DND-41 (cell line): ENCODE results near the gene PAPPA.

ENCODE experiments used
- ATAC-seq: fragments of 200-7000 bp; cut with Tn5 transposase; 3 replicates; pipeline ENCODE4 v1.9.1; 2021; ENCODE audit warnings: low read depth; ENCODE audit not compliant: insufficient read depth
- DNase-seq: peaks from one replicate; pipeline ENCODE4 v3.0.0-alpha.2; 2020
- H2AFZ ChIP-seq: 2 replicates; pipeline ENCODE4 v1.6.0; 2012; ENCODE audit warnings: low read depth, low read length
- H3K27ac ChIP-seq: 2 replicates; pipeline ENCODE4 v1.5.1; 2012; ENCODE audit warnings: low read length, inconsistent platforms
- H3K27me3 ChIP-seq: fragments of 200-600 bp; sonication (generic); 2 replicates; pipeline ENCODE4 v1.6.0; 2012; ENCODE audit warnings: low read length, mild to moderate bottlenecking, inconsistent platforms; ENCODE audit not compliant: insufficient read depth, poor library complexity
- H3K36me3 ChIP-seq: 2 replicates; pipeline ENCODE4 v1.5.1; 2012; ENCODE audit warnings: low read length, inconsistent platforms; ENCODE audit not compliant: insufficient read depth
- H3K4me1 ChIP-seq: 2 replicates; pipeline ENCODE4 v1.5.1; 2012; ENCODE audit warnings: mild to moderate bottlenecking, low read length; ENCODE audit not compliant: insufficient read depth
- H3K4me2 ChIP-seq: 2 replicates; pipeline ENCODE4 v1.6.0; 2012; ENCODE audit warnings: mild to moderate bottlenecking, moderate library complexity, low read length, inconsistent platforms; ENCODE audit not compliant: insufficient read depth
- H3K4me3 ChIP-seq, 2 experiments: fragments of 200-600 bp in 1 of 2; shearing (Covaris generic) in 1 of 2; 2 replicates each; pipeline ENCODE4 v1.5.1; 2012 to 2016; ENCODE audit warnings: inconsistent platforms in 2 of 2, low read length in 2 of 2, mild to moderate bottlenecking in 2 of 2, low read depth in 1 of 2, moderate library complexity in 1 of 2
- H3K79me2 ChIP-seq: 2 replicates; pipeline ENCODE4 v1.6.0; 2012; ENCODE audit warnings: low read length, inconsistent platforms; ENCODE audit not compliant: insufficient read depth
- H3K9ac ChIP-seq: 2 replicates; pipeline ENCODE4 v1.6.0; 2012; ENCODE audit warnings: low read depth, mild to moderate bottlenecking, inconsistent platforms, low read length, moderate library complexity
- H3K9me3 ChIP-seq: 2 replicates; pipeline ENCODE4 v1.5.1; 2012; ENCODE audit warnings: low read length, moderate library complexity, mild to moderate bottlenecking, inconsistent platforms; ENCODE audit not compliant: insufficient read depth, severe bottlenecking
- H4K20me1 ChIP-seq: 2 replicates; pipeline ENCODE4 v1.6.0; 2012; ENCODE audit warnings: low read length; ENCODE audit not compliant: insufficient read depth
- EZH2 ChIP-seq: IDR thresholded peaks from 3 replicates; pipeline ENCODE4 v1.6.1; 2012; ENCODE audit warnings: borderline replicate concordance, low read depth, mild to moderate bottlenecking, moderate library complexity, low read length, inconsistent platforms; ENCODE audit not compliant: severe bottlenecking
- TF ChIP-seq, protein P1 (sequence below): IDR thresholded peaks from 2 replicates; pipeline ENCODE4 v1.5.1; 2012; ENCODE audit warnings: borderline replicate concordance, low read length, moderate library complexity, mild to moderate bottlenecking; ENCODE audit not compliant: poor library complexity, severe bottlenecking; ENCODE audit errors: extremely low read depth

PAPPA gene

DNA sequence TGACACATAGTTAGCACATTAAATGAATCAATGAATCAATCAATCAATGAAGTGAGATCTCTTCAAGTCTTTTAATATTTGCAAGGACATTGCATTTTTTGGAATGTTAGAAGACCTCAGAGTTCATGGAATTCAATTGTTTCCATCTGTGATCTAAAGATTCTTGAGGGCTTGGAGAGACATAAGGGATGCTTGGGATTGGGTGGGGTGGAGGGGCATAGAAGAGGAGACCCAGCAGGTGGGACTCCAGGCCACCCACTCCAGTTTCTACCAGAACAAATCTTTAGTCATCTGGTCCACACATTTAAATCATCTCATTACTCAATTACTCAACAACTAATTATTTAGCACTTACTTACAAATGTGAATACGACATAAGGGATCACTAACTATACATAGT is 282.5 kb downstream of the PAPPA start:
- DNase-seq (no peak), ATAC-seq (no peak)
- Histone ChIP-seq H4K20me1 (no peaks in the 10 kb centered on the region), H3K4me3 (no peak overlapping the region), H3K36me3 (no peaks in the 10 kb centered on the region), H3K4me1 (no peaks in the 10 kb centered on the region), H3K79me2 (no peaks in the 10 kb centered on the region), H2AFZ (no peak overlapping the region), H3K9ac (no peak overlapping the region), H3K4me2 (no peak overlapping the region), H3K9me3 (no peaks in the 10 kb centered on the region), H3K27me3 (no peaks in the 10 kb centered on the region), H3K27ac (no peak overlapping the region)
- TF ChIP-seq EZH2, result no peak
- TF ChIP-seq, protein P1, sequence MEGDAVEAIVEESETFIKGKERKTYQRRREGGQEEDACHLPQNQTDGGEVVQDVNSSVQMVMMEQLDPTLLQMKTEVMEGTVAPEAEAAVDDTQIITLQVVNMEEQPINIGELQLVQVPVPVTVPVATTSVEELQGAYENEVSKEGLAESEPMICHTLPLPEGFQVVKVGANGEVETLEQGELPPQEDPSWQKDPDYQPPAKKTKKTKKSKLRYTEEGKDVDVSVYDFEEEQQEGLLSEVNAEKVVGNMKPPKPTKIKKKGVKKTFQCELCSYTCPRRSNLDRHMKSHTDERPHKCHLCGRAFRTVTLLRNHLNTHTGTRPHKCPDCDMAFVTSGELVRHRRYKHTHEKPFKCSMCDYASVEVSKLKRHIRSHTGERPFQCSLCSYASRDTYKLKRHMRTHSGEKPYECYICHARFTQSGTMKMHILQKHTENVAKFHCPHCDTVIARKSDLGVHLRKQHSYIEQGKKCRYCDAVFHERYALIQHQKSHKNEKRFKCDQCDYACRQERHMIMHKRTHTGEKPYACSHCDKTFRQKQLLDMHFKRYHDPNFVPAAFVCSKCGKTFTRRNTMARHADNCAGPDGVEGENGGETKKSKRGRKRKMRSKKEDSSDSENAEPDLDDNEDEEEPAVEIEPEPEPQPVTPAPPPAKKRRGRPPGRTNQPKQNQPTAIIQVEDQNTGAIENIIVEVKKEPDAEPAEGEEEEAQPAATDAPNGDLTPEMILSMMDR, result no peak

DNA sequence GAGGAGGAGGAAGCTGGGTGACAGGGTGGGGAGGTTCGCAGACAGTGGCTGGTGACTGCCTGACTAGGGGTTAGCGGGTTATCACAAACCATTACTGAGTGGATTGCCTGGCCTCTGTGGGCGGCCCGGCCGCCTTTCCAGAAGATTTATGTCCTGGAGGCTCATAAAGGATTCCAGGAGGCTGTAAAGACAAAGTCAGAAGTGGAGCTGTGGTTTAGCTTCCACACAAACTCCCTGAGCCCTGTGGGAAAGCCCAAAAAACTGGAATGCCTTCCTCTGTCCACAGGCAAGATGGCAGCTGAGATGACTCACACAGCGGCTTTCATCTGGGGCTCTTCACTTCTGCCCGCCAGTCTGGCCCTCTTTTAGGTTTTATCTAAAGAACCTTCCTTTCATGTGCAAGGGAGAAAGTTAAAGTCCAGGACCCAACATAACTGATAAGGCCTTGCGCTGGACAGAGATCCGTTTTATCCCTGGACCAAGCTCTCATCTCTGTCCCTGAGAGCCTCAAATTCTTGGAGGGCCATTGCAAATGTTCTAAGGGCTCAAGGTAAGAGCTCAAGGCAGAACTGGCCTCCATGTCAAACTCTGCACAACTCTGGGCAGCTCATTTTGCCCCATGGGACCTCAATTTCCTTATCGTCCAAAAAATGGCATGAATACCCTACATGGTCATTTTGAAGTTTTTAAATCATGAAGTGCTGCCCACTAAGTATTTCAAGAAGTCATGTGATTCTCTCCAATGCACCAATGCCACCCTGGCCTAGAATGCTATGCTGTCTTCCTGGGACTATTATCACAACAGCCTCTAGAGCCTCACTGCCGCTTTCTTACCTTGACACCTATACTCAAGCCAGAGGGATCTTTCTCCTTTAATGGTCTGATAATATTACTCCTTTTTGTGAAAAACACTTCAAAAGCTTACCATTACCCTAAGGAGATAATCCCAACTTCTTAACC is 284.1 kb downstream of the PAPPA start:
- Histone ChIP-seq H3K9ac (no peak overlapping the region), H3K27ac (no peak overlapping the region), H4K20me1 (no peaks in the 10 kb centered on the region), H3K36me3 (no peaks in the 10 kb centered on the region), H3K27me3 (no peaks in the 10 kb centered on the region), H3K4me3 (no peak overlapping the region), H3K4me1 (no peaks in the 10 kb centered on the region), H3K4me2 (no peak overlapping the region), H3K79me2 (no peaks in the 10 kb centered on the region), H3K9me3 (no peaks in the 10 kb centered on the region), H2AFZ (no peak overlapping the region)
- no peak for ATAC-seq
- no peak for DNase-seq
- TF ChIP-seq, protein P1, result no peak
- TF ChIP-seq EZH2, result no peak

DNA sequence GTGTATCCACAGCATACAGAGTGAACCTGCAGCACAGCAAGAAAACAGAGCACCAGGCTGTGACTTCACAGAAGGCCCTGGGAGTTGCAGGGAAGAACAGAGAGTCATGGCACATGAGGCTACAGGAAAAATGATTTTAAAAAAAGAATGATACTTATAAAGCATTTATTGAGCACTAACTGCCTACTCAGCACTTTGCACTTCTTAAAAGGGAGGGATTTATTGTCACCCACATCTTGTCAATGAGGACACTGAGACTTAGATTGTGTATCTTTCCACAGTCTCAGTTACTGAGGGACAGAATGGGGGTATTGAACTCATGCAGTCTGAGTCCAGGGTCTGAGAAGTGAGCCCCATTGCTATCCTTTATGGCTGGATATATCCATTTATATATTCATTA is 288.9 kb downstream of the PAPPA start:
- Histone ChIP-seq H3K27me3 (no peaks in the 10 kb centered on the region), H3K4me1 (no peaks in the 10 kb centered on the region), H3K79me2 (no peaks in the 10 kb centered on the region), H3K4me2 (no peak overlapping the region), H3K36me3 (no peaks in the 10 kb centered on the region), H3K27ac (no peak overlapping the region), H3K9ac (no peak overlapping the region), H3K4me3 (no peak overlapping the region), H2AFZ (no peak overlapping the region), H4K20me1 (no peaks in the 10 kb centered on the region), H3K9me3 (no peaks in the 10 kb centered on the region)
- no peak for ATAC-seq
- DNase-seq, result no peak
- TF ChIP-seq, protein P1, result no peak
- no peak for TF ChIP-seq EZH2
